Measurements from ENCODE around the gene CHRNB1.

CHRNB1 gene

GRCh38 chr17:7438656-7439460 is 6.0 kb upstream of the CHRNB1 start:
- no peak for DNase-seq

DNA sequence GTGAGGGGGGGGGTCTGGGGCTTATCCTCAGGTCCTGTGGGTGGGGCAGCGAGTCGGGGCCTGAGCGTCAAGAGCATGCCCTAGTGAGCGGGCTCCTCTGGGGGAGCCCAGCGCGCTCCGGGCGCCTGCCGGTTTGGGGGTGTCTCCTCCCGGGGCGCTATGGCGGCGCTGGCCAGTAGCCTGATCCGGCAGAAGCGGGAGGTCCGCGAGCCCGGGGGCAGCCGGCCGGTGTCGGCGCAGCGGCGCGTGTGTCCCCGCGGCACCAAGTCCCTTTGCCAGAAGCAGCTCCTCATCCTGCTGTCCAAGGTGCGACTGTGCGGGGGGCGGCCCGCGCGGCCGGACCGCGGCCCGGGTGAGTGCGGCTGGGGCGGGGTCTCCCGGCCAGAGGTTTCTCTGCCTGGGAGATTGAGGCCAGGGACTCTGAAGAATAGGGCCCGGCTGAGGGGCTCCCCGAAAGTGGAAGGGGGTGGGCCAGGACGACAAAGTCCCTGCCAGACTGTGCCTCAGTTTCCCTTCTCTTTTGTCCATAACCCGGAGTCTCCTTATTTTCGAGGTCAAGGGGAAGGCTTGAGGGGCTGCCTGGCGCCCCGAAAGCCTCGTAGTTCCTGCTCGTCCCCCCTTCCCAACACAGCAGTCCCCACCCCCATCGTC is 5.3 kb upstream of the CHRNB1 start, which contains the start of gene FGF11:
TSS of gene FGF11 (plus strand) at position 51 of the 651 bp plus-strand sequence. CDS start at position 160, 109 bp downstream.
- DNase-seq: no peak

GRCh38 chr17:7440113-7440833 is 4.6 kb upstream of the CHRNB1 start:
- no peak for DNase-seq

GRCh38 chr17:7440834-7441195 is 4.0 kb upstream of the CHRNB1 start:
- DNase-seq: peak; percentile 26

- no peak for DNase-seq
Observed at GRCh38 chr17:7441266-7441665, 3.6 kb upstream of the CHRNB1 start.

DNA sequence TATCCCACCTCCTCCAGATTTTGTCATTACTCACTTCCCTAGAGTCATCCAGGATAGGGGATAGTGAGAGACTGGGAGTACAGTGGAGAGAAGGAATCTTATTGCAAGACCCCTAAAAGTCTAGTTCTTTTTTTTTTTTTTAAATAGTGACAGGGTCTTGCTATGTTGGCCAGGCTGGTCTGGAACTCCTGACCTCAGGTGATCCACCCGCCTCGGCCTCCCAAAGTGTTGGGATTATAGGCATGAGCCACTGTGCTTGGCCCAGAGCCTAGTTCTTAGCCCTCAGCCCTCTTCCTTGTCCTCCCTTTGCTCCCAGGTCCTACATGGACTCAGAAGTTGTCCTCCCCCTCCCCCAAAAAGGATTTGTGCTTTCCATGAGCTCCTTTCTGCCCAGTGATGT is 2.7 kb upstream of the CHRNB1 start:
- DNase-seq: no peak

DNA sequence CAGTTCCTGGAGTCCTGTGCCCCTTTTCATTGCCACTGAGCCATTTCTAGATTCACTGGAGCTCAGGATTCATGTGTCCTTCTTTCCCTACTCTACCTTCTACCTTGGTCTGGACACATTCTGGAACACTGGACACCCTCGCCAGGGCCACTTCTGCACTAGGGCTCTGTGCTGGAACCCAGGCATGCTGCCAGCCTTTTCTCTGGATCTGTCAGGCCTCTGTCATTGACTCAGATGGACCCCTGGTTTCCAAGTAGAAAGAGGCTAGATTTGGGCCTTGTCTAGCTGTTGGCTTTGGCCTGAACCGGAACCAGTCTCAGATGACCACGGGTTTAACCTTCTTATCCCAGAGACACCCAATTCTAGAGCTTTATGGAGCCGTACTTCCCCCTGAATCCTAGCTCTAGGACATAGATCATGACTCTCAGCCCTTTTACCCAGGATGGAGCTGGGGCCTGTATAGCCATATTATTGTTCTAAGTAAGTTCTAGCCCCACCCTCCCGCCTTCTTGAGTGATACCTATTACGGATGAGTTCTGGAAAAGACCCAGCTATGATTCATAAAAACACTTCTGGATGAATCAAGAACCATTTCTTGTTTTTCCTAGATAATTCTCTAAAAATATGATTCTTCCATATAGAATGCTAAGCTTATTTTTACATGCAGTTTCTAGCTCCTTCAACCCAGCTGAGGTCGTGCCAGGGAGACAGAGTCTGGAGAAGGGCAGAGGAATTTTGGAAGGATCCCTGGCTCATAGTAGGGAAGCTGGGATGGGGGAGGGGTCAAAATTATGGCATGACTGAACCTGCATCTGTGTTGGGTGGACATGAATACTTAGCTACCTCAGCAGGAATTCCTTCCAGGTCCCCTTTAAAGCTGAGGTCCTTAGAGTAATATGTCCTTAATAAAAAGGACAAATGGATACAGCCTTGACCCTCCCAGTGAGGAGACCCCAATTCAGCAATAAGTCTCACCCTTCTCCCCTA is 1.1 kb upstream of the CHRNB1 start:
- no peak for DNase-seq

GRCh38 chr17:7445619-7445968 is 733 bp downstream of the CHRNB1 start:
- DNase-seq: no peak

DNA sequence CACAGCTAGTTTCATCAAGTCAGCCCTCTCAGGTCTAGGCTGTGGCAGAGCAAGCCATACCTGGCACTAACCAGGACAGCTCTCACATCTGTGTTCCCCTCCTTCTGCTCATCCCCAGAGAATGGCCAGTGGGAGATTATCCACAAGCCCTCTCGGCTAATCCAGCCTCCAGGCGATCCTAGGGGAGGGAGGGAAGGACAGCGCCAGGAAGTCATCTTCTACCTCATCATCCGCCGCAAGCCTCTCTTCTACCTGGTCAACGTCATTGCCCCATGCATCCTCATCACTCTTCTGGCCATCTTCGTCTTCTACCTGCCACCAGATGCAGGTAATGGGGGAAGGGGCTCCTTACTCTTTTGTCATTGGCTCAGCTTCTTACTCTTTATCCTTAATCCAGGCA is 3.6 kb downstream of the CHRNB1 start:
- DNase-seq: no peak

DNA sequence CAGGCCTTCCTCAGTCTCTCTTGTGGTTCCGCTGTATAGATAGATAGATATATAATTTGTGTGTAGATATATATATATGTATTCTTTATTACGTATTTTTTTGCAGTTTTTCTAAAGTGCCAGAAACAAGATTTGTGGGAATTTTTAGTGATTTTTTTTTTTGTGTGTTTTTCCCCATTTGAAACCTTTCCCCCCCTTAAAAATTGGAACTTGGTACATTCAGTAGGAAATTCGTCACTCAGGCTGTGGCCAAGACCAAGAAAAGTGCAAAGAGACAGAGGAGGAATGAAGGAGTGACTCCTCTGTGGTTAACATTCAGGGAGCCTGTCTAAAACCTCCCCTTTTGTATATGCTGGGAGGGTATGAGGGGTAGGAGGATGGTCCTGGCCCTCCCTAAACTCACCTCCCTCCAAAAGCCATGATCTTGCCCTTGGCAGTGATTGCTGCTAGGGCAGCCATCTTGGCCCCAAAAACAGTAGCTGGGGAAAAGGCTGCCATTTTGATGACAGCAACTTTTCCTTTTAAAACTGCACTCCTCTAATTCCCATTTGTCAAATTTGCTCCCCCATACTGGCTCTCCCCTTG is 15.2 kb downstream of the CHRNB1 start:
- no peak for DNase-seq

DNA sequence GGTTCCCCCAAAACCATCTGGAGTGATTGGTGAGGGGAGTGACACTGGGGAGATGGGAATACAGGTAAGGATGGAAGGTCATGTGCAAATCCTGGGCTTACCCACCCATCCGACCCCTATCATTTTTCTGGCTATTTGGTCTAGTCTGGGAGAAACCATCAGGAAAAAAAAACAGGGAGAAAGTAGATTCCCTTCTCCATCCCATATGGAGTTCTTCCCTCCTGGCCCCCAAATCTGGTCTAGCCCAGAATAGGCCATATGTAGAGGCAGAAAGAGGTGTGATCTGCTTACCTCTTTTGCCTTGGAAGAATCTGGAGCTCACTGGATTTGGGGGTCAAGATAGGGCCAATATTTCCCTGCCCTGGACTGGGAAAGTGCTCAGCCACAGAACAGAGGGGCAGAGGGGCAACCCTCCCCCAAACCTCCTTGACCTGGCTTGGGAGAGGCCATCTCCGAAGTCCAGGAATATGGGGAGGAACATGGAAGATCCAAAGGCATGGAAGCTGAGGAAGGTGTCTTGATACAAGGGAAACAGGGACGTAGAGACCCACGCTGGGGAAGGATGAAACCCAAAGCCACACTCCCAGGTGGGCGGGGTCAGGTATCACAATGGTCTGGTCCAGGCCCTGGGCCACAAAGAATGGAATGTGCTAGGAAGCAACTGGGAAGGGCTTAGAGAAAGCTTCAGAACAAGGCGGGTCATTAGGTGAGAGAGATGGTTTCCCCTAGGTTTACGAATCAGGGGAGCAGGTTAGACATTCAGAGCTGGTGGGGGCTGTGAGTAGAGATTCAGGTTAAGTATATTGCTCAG is 16.2 kb downstream of the CHRNB1 start:
- DNase-seq: no peak

DNA sequence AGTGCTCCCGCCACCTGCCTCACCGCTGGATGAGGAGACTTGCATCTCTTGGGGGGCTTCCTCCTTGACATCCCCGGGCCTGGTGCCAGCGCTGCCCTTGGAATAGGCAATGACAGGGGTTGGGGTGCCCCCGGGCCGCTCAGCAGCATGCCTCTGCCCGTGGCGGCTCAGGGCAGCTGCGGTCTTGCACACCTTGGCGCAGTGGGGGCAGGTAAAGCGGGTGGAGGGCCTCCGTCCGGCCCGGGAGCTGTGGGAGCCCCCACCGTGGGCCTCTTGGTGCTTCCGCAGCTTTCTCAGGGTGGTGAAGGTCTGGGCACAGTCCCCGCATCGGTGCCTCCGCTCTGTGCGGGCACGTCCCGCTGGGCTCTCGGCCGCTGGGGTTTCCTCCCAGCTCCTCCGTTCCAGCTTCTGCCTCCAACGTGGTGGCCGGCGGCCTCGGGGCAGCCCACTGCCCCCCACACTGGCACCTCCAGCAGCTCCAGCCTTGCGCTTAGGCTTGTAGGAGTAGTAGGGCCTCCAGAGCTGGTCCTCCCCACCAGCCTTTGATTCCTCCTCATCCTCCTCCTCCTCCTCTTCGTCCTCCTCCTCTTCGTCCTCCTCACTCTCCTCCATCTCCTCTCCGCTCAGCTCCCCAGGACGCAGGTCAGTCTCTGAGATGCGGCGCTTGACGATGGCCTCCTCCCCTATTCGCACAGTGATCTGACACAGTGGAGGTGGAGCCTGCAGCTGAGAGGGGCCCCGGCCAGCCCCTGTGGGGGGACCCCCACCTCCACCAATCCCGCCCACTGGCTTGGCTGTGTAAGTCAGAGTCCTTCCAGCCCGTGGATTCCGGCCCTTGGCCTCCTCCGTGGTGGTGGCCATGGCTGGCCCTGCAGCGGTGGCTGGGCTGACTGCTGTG is 17.9 kb downstream of the CHRNB1 start:
- DNase-seq: no peak

- DNase-seq: no peak
Observed at GRCh38 chr17:7463372-7463846, 18.5 kb downstream of the CHRNB1 start.

DNA sequence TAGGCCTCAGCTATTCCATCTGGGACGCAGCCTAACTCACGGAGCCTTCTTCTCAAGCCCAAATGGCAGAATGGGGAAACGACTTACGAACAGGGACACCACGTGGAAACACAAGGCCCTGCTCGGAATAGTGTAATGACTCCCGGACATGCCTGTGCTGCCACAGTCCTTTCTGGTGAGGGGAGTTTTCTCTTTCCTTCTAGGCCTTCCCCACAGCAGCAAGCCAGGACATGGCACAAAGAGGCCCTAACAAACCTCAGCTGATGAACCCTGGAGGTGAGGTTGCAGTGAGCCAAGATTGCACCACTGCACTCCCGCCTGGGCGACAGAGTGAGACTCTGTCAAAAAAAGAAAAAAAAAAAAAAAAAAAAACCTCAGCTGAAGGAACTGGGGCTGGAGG is 19.2 kb downstream of the CHRNB1 start:
- no peak for DNase-seq

DNA sequence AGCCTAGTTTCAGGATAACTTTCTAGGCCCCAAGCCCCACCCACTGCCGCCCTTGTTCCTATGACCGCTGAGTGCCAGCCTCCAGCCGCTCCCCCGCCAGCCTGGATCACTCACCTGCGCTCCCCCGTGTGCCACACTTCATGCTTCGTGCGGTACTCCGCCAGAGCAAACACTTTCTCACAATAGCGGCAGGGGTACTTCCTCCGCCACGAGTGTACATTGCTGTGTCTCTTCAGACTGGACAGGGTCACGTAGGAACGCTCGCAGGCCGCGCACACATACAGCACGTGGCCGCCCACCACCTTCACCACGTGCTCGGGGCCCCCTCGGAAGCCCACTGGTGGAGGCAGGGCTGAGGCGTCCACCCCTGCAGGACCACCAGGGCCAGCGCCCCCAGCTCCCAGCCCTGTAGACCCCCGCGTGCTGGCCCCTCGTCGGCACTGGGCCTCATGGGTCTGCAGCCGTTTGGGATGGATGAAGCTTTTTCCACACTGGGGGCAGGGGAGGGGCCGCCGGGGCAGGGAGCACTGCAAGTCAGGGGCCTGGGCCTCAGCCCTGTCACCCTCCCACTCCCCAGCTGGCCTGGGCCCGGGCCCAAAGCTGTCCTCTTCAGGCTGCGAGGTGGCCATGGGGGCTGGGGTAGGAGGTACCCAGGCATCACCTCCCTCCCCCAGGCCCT is 20.9 kb downstream of the CHRNB1 start:
- DNase-seq: no peak

DNA sequence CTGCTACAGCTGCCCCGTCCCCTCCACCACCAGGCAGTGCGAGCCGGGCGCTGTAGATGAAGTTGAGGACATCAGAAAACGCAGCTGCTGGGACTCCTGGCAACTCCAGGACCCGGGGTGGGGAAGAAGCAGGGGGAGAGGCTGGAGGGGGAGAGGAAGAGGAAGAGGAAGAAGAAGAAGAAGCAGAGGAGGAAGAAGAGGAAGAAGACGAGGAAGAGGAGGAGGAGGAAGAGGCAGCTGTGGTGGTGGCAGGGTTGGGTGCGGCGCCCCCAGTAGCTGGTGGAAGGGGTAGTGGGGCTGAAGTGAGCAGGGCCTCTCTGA is 21.4 kb downstream of the CHRNB1 start:
- DNase-seq: no peak

- no peak for DNase-seq
Observed at GRCh38 chr17:7466639-7467341, 21.9 kb downstream of the CHRNB1 start.

- DNase-seq: peak; percentile 9
Observed at GRCh38 chr17:7467498-7467897, 22.6 kb downstream of the CHRNB1 start.

GRCh38 chr17:7468290-7468689 is 23.4 kb downstream of the CHRNB1 start:
- no peak for DNase-seq
